ENCODE data around the gene CHRM4.

CHRM4 gene

DNA sequence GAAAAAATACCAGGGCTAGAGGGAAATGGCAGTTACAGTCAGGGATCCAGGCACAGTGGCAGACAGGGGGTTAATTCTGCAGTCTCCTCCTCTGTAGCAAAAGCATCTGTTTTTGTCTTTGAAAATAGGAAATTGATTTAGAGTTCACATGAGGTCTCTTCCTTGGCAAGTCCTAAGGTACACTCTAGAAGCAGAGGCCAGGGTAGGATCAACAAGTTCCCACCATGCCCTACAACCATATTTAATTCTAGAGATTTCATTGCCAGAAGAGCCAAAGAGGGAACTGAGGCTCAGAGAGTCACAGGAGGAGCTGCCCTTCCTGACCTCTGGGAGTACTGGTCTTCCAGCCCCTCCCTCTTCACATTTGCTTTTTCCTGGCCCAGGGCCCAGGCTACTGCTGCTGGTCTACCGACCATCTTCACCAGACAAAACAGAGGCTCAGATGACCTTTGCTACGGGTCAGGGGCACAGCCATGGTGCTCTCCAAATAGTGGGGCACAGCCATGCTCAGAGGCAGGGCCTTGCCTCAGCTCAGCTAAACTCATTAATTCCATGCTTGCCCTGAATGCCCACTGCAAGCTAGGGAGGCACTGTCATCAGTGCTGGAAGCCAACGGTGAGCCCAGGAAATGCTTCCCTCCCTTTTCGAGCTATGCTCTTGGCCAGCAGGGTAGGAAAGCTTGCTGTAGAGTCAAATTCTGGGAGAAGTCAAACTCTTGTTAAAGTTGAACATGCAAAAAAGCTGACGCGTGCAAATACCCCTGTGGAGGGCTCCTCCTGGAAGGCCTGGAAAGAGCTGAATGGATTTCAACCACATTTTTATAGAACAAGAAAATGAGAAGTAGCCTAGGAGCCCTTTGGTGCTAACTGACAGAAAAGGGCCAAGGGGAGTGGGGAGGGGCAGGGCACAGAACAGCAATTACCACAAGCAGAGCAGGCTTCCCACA, 11.7 kb upstream of the CHRM4 start:
- DNase-seq: no peak

DNA sequence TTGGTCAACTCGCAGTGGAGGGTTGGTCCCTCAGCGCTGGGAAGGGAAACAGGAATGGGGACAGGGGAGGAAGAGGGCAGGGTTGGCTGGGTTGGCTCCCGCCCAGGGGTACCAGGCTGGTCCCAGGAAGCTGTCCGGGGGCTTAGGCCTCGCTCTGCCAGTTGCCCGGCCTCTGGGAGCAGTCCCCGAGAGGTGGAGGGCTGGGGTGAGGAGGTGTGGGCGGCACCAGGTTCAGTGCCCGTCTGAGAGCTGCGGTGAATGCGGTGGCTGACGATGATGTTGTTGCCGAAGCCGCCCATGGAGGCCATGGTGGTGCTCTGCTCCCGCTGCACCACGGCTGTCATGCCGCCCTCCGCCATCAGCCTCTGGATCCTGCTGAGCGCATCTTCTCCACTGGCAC, 6.0 kb upstream of the CHRM4 start:
- no peak for DNase-seq

DNA sequence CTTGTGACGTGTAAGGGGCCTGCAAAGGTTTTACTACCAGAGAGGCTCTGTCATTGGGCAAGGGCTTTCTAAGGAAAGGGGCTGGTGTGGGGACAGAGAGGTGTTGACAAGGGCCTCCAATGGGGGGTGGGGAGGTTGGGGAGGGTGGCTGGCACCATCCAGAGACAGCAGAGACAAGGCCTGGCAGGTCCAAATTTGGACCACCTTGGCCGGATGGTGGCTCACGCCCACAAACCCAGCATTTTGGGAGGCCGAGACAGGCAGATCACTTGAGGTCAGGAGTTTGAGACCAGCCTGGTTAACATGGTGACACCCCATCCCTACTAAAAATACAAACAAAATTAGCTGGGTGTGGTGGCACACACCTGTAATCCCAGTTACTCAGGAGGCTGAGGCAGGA, 2.2 kb upstream of the CHRM4 start:
- DNase-seq: no peak

DNA sequence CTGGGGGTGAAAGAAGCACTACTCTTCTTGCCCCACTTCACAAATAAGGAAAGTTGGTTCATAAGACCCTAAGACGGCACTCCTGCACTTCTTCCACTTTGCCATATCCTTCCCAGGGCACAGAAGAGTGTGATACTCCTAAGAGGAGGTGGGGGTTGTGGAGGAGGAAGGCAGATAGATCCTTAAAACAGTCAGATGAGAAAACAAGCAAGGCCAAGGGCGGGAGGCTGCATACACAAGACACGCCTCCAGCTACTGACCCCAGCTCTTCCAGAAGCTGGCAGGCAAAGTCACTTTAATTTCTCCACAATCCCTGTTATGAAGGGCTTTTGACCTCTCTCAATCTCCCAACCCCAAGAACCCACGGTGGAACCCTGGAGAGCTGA, 1.6 kb upstream of the CHRM4 start:
- DNase-seq: no peak

DNA sequence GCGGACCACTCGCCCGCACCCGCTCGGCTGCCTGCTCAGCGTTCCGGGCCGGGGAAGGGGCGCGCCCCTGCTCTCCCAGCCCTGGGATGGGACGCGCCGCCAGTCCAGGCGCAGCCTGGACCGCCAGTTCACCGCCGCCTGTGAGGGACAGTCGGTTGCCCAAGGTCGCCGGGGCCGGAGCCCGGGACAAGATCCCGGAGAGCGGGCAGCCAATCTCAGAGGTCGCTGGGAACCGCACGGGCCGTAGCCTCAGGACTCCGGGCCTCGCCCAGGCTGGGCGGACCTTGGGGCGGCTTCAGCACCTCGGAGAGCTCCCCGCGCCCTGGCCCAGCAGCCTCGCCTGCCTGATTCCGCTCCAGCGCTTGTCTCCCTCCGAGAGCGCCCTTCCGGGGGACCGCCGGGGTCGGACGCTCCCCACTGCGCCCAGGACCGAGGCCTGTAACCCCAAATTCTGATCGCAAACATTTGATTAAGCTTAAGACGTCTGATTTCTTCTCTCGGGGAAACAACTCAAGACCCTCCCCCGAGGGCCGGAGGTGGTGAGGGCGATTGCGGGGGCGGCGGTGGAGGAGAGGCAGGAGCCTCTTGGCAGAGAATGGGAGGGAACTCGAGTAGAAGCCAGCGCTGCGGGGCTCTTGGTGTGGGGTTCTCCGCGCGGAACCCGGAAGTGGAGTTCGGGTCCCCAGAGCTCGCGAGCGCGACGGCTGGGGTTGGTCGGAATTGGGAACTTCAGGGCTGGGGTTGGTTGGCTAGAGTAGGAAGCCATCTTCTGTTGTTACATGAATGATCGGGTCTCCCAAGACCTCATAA, 1.1 kb upstream of the CHRM4 start:
- peak; percentile 69 for DNase-seq

DNA sequence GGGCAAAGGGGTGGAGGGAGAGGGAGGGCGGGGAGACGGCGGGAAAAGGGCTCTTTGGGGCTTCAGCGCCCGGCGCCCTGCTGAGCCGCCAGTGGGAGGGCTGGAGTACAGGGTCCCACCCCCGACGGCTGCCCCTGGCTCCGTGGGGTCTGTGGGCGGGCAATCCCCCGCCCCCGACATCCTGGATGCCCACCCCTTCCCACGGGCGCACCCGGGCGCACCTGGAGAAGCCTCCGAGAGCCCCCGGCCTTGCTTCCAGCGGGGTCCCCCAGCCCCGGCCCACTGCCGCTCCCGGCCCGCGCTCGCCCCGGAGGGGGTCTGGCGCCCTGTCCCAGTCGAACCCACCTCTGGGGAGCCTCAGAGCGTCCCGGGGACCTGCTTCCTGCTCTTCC, 394 bp downstream of the CHRM4 start:
- no peak for DNase-seq

DNA sequence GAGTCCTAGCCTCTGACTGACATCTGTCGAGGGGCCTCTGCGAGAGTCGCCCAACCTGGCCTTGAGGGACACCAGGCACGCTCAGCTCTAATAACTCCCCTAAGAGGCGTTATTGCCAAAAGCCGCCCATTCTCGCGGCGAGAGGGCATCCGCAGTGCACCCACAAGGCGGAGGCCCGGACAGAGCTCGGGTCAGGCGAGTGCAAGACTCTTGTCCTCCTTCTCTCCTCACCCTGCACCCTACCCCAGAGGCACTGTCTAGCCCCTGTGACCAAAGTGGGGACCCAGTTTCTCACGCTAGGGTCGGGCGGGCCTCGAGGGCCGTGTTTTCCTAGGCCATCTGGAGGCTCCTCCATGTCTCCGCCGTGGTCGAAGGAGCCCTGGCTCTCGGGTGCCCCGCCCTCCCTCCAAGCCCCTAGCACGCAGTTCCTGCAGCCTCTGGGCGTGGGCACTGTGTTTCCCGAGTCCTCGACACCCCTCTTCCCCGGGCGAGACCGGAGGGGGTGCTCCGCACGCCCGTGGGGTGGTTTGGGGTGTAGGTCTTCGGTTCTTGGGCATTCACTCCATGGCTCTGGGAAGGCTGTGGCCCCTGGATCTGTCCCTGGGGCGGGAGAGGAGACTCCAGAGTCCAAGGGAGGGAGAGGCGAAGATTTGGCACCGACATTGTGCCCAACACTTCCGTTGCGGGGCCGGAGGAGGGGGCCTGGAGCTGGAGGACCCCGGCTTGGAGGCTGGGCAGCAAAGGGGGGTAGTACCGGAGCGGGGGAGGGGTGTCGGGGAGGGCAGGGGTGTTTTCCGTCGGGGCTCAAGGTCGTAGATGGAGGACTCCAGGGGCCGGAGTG, 1.0 kb downstream of the CHRM4 start:
- DNase-seq: no peak

DNA sequence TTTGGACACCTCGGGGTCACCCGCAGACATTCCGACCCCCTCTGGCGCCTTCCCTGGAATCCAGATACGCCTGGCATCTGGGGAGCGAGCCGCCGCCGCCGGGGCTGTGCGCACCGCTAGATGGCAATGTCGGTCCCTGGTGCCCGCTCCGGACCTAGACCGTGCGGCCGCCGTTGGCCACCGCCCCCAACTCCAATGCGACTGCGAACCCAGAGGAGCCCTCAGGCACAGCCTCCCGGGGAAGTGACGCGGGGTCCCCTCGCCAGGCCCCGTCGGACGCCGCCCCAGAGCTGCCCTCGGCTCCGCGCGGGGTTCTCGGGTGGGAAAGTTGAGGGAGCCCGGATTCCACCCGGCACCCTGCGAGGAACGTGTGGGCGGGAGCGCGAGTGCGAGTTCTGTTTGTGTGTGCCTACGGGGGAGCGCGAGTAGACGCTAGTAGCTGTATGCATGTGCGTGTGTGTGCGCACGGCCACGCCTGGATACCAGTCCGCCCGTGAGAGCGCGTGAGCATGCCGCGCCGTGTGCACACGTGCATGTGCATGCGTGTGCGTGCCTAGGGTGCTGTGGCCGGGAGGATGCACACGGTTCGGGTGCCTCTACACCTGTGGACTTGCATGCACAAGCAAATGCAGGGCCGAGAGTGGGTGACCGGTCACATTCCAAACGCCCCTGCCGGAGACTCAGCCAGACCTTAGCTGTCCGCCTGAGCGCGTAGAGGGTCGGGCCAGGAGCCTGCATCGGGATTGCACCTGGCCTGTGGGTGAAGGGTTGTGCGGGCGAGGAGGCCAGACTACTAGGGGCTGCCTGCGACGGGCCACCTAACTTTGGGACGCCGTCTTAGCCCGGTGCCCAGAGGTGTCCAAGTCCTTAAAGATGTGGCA, 1.9 kb downstream of the CHRM4 start:
- DNase-seq: peak; percentile 61

DNA sequence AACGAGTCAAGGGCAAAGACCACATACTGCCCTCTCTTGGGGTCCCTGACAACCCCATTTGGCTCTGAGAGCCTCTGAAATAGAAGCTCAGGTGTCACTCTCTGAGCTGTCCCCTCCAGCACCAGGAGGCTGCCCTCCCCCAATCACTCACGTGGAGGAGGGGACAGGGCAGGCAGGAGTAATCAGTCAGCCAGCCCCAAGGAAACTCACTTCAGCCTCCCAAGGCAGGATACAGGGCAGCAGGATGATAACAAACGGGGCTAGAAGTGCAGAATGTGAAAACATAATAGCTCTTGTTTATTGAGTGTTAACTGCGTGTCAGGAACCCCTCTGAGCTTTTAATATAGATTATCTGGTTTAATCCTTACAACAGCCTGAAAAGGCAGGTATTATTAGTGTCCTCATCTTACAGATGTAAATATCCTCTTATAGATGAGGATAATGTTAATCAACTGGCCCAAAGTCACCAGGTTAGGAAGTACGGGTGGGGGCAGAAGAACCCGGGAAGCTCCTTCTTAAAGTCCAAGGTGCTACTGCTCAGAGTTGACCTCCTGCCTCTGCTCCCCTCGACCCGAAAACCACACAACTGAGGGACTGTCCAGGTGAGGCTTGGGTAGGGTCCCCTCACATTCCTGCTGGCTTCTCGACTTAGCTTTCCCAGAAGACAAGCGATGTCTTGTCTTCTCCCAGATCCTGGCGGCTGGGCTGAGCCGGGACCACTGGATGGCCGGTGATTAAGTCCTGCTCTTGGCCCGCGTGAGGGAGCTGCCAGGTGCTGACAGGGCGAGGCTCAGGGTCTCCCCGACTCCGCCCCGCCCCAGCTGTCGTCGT, 2.7 kb downstream of the CHRM4 start:
- no peak for DNase-seq

DNA sequence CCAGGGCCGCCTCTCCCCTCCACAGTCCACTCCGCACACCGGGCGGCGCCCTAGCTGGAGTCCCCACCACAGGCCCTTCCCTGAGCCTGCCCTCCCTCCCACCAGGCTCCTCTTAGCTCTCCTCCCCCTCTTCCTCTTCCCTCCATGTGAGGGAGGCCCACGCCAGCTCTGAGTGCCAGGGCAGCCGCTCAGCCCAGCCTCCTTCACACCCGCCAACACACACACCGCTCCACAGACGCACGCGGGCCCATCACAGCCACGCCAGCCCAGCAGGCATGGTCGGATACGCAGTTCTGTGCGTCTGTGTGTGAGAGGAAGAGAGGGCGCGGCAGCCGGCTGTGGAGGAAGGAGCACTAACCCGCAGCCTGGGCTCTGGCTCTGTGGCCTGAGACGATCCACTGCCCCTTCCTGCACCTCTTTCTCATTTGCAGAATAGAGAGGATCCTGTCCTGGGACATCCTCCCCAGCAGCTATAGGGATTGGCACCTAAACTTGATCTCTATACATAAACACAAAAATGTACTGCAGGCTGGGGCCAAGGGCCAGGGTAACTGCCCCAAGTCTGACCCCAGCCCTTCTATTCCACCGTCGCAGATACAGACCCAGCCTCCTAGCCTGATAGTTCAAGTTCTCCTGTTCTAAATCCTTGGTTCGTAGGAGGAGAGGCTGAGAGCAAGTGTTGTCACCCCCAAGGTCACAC, 3.5 kb downstream of the CHRM4 start:
- DNase-seq: no peak

DNA sequence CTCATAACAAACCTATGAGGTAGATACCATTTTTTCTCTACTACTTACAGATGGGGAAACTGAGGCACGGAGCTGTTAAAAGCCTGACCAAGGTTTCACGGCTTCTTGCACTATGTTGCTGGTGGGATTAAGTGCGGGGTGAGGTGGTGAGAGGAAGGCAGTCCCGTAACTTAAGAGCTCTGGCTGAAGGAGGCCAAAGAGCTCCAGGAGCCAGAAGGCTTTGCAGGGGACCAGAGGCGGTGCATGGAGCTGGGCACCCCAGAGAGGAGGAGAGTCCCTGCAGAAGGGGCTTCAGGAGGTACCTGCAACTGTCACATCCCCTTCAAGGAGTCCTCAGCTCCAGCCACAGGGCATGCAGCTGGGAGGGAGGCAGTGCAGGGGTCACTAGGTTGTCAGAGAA, 4.1 kb downstream of the CHRM4 start:
- no peak for DNase-seq

DNA sequence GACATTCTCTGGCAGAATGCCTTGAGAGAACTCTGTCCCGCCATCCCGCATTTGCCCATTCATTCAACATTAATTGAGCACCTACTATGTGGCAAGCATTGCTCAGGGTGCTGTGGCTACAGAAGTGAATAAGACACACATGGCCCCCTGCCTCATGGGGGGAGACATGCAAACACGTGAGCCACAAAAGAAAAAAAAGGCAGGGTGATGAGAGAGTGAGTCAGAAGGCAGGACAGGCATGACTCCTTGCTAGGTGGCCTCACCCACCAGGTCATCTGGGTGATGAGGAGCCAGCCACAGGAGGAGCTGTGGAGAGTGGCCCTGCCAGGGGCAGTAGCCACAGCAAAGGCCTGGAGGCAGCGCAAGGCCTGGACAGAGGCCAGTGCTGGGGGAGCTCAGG, 4.9 kb downstream of the CHRM4 start:
- DNase-seq: no peak

DNA sequence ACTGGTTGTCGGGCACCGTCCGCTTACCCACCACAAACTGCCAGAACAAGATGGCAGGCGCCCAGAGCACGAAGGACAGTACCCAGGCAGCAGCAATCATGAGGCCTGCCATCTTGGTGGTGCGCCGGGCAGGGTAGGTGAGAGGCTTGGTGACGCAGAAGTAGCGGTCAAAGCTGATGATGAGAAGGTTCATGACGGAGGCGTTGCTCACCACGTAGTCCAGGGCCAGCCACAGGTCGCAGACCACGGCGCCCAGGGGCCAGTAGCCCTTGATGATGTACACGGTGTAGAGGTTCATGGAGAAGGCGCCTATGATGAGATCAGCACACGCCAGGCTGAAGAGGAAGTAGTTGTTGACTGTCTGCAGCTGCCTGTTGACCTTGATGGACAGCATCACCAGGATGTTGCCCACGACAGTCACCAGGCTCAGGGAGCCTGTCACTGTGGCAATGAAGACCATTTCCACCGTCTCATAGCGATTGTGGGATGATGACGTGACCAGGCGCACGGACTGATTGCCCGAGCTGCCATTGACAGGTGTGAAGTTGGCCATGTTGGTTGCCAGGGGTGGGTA, 5.5 kb downstream of the CHRM4 start:
- no peak for DNase-seq

DNA sequence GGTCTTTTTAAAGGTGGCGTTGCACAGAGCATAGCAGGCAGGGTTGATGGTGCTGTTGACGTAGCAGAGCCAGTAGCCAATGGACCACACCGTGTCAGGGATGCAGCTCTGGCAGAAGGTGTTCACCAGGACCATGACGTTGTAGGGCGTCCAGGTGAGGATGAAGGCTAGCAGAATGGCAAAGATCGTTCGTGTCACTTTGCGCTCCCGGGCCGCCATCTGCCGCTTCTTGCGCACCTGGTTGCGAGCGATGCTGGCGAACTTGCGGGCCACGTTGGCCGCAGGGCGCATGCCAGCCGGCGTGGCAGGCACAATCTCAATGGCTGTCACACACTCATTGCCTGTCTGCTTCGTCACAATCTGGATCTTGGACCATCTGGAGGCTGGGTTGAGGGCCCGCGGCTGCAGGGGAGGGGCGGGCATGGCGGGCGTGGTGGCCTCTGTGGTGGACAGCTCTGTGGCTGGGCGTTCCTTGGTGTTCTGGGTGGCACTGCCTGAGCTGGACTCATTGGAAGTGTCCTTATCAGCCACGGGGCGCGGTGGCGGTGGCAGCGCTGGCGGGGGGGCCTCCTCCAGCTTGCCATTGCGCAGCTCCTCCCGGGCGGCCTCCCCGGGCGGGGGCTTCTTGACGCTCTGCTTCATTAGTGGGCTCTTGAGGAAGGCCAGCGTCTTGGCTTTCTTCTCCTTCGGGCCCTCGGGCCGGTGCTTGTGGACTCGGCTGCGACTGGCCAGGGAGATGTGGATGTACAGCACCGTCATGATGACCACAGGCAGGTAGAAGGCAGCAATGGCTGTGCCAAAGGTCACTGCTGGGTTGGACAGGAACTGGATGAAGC, 6.2 kb downstream of the CHRM4 start:
- no peak for DNase-seq

DNA sequence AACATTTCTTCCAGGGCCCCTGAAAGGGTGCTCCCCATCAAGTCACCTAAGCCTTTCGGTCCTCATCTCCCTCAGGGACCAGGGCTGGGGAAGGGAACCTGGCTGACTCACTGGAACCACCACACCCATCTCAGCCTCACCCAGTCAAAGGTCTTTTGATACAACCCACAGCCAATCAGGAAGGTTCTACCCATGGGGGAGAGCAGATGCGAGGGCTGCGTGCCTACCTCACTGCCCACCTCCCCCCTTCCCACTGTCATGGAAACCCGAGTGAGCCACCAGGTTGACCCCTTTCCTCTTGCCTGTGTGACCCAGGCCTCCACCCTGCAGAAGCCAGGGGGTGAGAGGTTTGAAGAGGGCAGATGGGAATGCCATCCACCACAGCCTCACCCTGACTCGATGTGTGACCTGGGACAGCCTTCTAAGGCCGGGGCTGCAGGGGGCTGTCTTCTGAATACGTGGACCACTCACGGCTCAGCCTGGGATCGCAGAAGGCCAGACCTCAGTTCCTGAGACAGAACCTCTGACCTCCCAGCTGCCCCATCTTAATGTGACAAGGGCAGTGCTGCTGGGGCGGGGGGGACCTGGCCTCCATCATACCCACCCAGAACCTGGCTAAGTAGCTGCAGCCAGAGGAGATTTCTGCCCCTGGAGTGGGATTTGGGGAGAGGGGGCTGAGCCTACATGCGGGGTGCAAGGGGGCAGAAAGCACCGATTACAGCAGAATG, 7.4 kb downstream of the CHRM4 start:
- no peak for DNase-seq

DNA sequence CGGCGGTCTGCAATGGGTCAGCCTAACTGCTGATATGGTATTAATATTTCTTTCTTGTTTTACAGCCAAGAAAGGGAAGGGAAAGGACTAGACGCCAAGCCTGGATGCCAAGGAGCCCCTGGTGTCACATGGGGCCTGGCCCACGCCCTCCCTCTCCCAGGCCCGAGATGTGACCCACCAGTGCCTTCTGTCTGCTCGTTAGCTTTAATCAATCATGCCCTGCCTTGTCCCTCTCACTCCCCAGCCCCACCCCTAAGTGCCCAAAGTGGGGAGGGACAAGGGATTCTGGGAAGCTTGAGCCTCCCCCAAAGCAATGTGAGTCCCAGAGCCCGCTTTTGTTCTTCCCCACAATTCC, 8.2 kb downstream of the CHRM4 start:
- no peak for DNase-seq

DNA sequence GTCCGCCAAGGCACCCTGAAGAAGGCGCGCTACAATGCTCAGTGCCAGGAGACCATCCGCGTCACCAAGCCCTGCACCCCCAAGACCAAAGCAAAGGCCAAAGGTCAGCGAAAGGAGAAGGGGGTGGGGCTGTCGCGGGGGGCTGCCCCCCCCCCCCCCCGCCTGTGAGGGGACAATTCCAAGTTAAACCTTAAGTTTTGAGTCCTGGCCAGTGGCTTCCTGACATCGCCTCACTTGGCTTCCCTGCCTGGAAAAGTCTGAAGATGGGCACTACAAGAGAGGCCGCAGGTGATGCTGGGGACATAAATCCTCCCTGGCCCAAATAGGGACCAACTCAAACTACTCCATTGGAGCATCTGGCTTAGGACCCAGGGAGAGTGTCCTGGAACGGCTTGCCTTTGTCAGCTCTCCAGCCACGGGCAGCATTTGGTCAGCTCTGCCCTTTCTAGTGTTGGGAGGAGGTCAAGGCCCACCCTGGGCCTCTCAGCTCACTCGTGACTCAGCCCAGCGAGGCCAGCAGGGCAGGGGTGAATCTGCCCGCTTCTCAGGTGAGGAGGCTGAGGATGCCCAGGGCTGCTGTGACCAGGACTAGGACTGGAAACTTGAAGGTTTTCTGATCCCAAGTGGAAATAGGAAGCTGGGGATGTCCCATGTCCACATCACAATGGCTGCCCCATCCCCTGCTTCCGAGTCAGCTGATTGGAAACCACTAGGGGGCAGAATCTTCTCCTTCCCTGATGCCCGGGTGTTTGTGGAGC, 8.8 kb downstream of the CHRM4 start:
- DNase-seq: no peak
